Measurements from ENCODE around the gene TRAPPC6A.

TRAPPC6A gene

GRCh38 chr19:45145270-45146189 lies 32.5 kb downstream of the TRAPPC6A start:
- no peak for DNase-seq

DNA sequence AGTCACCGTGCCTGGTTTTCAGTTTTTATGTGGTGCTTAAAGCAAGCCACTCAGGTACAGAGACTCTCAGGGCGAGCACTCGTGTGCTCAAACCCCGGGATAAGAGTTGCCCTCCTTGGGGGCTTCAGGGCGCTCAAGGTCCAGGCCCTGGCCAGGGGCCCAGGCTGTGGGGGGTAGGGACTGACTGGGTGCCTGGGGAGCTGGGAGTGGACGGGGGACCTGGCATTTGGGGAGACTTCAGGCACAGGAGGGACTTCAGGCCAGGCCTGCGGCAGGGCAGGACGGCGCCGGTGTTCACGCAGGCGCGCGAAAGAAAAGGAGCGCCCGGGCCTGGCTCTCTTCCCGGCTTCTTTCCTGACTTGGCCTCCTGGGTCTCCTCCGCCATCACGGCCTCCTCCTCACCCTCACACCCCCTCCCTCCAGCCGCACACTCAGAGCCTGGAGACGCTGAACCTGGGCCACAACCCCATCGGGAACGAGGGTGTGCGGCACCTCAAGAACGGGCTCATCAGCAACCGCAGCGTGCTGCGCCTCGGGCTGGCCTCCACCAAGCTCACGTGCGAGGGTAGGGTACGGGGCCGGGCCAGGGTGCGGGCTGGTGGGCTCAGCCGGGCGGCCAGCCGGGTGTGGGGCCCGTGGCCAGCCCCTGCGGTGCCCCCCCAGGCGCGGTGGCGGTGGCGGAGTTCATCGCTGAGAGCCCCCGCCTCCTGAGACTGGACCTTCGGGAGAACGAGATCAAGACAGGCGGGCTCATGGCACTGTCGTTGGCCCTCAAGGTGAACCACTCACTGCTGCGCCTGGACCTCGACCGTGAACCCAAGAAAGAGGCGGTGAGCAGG lies 33.4 kb downstream of the TRAPPC6A start:
- no peak for DNase-seq

GRCh38 chr19:45142726-45143110 lies 35.3 kb downstream of the TRAPPC6A start:
- no peak for DNase-seq

DNA sequence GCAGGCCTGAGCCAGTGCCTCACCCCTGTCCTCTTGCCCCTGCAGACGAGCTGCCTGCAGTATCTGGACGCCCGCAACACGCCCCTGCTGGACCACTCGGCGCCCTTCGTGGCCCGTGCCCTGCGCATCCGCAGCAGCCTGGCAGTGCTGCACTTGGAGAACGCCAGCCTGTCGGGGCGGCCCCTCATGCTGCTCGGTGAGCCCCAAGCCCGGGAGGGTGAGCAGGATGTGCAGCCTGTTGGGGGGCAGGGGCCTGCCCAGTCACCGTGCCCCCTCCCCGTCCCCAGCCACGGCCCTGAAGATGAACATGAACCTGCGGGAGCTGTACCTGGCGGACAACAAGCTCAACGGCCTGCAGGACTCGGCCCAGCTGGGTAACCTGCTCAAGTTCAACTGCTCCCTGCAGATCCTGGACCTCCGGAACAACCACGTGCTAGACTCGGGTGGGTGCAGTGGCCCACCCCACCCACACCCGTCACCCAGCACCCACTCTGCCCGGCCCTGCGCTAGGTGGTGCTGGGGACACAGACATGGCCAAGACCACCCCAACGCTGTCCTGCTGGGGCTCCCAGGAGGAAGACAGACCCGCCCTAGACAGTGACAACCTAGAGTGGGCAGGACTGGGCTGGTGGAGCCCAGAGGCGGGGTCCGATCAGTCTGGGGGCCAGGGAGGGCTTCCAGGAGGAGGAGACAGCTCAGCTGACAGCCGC lies 35.9 kb downstream of the TRAPPC6A start:
- no peak for DNase-seq

- DNase-seq: no peak
Measured at GRCh38 chr19:45141203-45141900, 36.7 kb downstream of the TRAPPC6A start.

DNA sequence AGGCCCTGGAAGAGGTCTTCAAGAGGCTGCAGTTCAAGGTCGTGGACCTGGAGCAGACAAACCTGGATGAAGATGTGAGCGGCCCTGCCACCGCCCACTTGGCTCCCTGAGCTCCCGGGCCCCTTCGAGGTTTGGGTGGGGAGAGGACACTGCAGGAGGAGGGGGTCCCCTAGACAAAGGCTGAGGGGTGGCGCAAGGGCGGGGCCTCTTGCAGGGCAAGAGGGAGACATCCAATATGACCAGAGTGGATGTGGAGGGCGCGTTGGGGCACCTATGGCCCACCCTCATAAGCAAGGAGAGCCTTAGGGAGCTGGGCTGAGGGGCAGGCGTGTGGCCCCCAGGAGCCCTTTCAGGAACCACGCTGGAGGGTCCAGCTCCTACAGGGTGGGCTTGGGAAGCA lies 37.5 kb downstream of the TRAPPC6A start:
- DNase-seq: no peak

DNA sequence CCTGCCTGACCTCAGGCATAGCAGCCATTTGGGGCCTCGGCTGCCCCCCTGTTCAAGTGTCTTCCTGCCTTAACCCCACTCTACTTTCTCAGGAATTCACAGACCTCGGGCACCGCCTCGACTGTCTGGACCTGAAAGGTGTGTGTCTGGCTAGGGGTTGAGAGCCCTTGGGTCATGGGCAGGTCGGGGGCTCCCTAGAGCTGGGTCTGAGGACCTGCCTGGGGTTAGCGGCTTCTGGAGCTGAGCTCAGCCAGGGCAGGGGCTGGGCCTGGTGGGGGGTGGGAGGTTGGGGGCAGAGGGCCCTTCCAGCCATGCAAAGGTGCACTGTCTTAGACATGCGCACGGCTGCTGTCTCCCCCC lies 37.9 kb downstream of the TRAPPC6A start:
- no peak for DNase-seq

GRCh38 chr19:45139286-45140143 lies 38.5 kb downstream of the TRAPPC6A start:
- DNase-seq: no peak

GRCh38 chr19:45138303-45138751 lies 39.7 kb downstream of the TRAPPC6A start:
- no peak for DNase-seq

GRCh38 chr19:45137179-45137761 lies 40.8 kb downstream of the TRAPPC6A start:
- DNase-seq: no peak

GRCh38 chr19:45136507-45137178 lies 41.4 kb downstream of the TRAPPC6A start:
- no peak for DNase-seq

- no peak for DNase-seq
Measured at GRCh38 chr19:45135176-45135885, 42.7 kb downstream of the TRAPPC6A start.

DNA sequence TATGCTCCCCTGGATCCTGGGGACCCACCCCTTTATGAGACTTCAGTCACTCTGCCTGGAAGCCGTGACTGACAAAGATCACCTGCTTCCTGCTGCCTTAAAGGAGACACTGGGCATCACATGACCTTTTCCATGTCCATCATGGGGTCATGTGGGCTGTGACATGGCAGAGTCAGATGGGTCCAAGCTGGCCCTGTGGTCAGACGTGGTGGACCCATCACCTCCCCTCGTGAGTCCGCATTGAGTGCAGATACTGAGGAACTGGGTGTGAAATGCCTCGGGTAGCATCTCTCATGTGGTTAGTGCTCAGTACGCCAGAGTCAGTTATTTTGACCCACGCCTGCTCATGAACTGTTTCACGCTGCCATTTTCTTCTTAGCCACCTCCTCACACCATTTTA lies 44.4 kb downstream of the TRAPPC6A start:
- DNase-seq: no peak

DNA sequence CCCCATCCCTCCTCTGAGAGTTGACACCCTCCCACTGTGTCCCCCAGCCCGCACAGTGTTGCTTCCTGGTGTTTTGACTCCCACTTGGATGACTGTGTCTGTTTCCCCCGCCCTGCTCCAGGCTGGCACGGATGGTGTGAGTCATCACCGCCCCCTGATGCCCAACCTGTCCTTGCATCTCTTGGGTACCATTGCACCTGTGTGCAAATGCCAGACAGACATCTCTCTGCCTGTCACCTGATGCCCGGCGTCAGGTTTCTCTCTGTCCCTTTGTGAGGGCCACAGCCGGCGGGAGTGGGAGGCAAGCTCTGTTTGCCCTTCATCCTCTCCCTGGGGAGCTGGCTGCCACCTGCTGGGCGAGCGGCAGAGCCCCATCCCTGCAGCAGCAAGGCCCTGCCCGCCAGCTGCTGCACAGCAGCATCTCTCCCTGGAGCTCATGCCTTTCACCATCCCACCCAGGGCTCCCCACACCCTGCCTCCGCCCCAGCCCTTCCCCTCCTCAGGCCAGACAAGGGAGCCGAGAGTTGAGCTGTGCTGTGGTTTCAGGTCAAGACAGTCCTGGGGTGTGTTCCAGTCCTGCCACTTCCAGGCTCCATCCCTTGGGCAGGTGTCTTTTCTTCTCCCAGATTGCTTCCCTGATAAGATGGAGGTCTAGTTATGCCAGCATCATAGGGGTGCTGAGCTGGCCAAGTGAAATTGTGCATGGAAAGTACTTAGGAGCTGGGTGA lies 47.0 kb downstream of the TRAPPC6A start:
- DNase-seq: no peak

GRCh38 chr19:45130236-45130635 lies 47.8 kb downstream of the TRAPPC6A start:
- DNase-seq: no peak

DNA sequence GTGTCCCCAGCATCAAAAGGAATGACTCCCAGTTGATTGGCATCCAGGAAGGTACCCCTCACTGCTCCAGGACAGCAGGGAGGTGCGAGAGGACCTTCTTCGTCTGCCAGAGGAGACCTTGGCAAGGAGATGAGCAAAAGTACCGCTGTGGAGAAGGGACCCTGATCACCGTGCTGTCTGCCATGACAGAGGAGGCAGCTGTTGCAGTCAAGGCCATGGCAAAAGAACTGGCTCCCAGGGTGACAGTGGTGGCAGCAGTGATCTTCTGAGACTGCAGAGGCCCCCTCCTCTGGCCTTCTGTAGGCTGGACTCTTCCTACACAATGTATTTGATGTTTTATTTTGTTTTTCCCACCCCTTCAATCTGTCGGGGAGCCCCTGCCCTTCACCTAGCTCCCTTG lies 49.2 kb downstream of the TRAPPC6A start:
- DNase-seq: no peak

GRCh38 chr19:45128146-45128545 lies 49.9 kb downstream of the TRAPPC6A start:
- no peak for DNase-seq

DNA sequence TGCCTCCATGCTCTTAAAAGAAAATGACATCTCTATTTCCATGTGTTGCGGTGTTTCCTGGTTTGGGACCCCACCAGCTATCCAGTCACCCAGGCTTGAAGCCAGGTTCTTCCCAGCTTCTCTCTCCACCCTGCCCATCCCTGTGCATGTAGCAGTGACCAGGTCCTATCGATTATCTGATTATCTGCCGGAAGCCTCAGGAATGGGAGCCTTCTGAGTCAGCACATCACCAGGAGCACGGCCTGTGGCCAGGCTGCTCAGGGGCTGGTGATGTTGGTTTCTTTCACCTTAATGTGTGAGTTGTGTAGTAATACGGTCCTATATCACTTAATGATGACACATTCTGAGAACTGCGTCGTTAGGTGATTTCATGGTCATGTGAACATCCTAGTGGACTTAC lies 51.4 kb downstream of the TRAPPC6A start:
- no peak for DNase-seq

- peak; percentile 10 to 47 for DNase-seq
Measured at GRCh38 chr19:45125975-45126493, 52.0 kb downstream of the TRAPPC6A start.

All from NCI-H446 (cell line).